NOMO-1 (cell line): ENCODE measurements around the gene LRRC8B.
"Not testable (repeated sequence)": the region's sequence is repeated elsewhere in the genome, so short reads cannot be mapped to it uniquely, and the experiment has no call there.

ENCODE experiments used
- DNase-seq, 2 experiments: peaks; one replicate each; lab custom pipeline; 2025; ENCODE audit not compliant: unreplicated experiment in 2 of 2; lab: John Stamatoyannopoulos, UW

LRRC8B gene

DNA sequence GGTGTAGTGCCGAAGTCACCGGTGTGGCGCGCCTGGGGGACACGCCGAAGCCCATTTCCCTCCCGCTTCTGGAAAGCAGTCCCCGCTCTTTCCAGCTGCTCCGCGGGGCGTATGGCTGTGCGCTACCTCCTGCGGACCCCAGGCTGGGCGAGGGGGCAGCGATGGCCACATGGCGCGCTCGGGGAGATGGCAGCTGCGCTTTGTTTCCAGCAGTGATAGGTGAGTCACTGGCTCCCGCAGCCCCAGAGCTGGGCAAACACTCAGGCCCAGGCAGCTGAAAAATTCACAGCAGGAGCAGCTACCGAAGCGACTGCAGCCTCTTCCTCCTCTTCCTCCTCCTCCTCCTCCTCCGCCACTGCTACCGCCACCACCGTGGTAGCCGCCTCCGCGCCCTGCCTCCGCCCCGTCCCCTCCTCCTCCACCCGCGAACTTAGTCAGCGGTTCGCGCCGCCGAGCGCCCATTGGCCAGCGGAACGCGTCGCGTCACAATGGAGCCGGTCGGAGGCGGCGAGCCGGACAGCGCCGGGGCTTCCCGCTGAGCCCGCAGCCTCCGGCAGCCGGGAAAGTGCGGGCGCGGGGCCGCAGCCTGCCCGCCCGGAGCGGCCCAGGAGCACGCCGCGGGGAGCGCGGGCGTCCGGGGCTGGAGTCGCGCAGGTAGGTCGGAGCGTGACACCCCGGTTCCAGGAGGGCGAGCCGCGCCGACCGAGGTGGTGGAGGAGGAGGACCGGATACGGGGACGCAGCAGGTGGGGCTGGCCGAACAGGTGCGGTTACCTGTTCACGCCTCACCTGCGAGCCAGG, at the start of gene LRRC8B:
Gene LRRC8B, plus strand, starts transcription at position 461 of the 800 bp plus-strand sequence. CDS start 57,822 bp downstream, outside the sequence.
- DNase-seq: peak; percentile 72 to 91

DNA sequence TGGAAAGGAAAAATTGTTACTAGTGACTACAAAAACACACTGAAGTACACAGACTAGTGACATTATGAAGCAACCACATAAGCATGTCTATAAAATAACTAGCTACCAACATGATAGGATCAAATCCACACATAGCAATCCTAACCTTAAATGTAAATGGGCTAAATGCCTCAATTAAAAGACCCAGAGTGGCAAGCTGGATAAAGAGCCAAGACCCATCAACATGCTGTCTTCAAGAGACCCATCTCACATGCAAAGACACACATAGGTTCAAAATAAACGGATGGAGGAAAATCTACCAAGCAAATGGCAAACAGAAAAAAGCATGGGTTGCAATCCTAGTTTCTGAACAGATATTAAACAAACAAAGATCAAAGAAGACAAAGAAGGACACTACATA, 49.4 kb upstream of the LRRC8B start:
- DNase-seq: no peak

DNA sequence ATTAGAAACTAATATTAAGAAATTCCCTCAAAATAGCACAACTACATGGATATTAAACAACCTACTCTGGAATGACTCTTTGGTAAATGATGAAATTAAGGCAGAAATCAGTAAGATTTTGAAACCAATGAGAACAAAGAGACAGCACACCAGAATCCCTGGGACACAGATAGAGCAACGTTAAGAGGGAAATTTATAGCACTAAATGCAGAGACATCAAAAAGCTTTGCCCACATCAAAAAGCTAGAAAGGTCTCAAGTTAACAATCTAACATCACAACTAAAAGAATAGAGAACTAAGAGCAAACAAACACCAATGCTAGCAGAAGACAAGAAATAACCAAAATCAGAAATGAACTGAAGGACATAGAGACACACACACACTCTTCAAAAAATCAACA, 48.6 kb upstream of the LRRC8B start:
- no peak for DNase-seq

DNA sequence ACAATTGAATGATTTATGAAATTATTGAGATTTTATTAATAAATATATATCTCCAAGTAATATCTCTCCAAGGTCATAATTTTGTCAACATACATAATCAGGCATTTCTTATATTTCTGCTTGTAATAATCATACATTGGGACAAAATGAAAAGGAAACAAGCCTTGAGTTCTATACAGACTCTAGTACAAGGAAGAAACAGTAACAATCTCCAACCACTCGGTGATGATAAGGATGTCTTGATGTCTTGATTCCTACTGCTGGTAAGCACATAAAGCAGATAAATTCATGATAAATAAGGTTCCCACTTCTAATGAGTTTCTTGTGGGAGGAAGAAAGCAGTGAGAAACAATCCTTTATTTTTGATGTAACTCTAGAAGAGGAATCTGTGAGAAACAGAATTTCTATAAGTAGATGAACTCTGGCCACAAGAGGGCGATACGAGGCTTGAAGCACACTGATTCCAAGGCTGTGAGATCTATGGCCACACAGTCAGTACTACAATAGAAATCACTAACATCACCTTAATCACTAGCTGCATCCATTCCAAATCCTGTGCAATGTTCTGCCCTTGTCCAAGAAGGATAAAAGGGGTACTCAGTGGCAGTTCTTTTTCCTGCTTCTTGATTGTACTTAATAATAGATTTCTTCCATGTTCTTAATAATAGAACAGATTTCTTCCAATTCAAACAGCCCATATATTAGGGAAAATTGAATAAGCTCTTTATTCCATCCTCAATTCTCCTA, 41.4 kb upstream of the LRRC8B start:
- DNase-seq: peak; percentile 37 to 90

DNA sequence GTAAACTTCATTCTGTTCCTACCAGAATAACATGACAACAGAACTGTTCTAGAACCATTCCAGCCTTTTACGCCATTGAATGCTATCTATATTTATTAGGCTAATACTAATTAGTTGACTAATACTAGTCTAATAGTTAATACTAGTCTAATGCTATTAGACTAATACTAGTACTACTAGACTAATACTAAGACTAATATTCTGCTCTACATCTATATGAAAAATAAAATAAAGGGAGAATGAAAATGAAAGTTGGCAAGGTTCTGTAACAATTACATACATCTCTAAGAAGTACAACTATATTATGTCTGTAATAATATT, 40.9 kb upstream of the LRRC8B start:
- no peak for DNase-seq

DNA sequence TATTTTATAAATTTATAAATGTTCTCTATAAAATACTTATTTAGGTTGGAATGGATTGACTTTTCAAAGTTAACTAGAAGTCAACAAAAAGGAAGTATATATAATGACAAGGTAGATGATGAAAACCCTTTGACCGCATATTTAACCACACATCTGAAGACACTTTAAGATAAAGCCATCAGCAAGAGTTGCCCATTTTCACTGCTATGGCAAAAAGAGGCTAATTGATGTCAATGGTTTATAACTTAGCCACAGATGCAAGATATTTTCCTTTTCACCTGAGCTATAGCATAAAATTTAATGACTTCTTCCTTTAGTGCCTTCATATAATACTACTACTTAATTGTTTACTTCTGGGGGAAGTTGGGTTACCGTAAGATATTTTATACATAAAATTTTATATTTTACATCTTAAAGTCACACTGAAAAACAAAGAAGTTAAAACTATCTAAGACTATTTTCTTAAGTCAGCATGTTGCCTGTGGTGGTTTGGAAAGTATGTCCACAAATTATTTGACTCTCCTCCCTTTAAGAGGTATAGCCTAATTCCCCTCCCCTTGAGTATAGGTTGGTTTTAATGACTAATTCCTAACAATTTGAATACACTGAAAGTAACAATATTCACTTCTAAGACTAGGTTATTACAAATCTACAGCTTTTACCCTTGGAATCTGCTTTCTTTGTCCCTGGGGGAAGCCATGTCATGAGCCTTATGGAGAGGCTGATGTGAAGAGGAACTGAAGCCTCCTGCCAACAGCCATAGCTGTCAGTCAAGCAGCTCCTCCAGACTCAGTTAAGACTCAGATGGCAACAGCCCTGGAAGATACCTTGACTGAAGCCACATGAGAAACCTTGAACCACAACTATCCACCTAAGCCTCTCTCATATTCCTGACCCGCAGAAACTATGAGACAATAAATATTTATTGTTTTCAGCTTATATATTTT, 40.3 kb upstream of the LRRC8B start:
- peak; percentile 46 to 87 for DNase-seq

DNA sequence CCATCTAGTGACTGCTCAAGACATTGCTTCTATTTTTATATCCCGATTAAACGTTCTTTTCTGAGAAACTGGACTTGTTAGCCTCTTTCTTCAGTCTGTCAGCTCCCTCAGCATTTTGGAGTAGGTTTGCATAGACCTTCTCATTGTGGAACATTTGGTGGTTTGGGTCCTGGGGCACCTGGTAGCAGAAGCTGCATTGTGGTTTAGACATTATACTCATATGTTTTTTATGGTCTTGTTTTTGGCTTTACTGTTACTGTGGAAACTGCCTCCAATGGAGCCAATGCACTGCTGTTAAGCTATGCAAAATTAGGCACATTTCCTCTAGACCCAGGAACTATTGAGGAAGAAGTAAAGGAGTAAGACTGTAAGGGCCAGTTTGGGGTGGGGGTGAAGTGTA, 36.7 kb upstream of the LRRC8B start:
- peak in 1 of 2 experiments; percentile 19 for DNase-seq

DNA sequence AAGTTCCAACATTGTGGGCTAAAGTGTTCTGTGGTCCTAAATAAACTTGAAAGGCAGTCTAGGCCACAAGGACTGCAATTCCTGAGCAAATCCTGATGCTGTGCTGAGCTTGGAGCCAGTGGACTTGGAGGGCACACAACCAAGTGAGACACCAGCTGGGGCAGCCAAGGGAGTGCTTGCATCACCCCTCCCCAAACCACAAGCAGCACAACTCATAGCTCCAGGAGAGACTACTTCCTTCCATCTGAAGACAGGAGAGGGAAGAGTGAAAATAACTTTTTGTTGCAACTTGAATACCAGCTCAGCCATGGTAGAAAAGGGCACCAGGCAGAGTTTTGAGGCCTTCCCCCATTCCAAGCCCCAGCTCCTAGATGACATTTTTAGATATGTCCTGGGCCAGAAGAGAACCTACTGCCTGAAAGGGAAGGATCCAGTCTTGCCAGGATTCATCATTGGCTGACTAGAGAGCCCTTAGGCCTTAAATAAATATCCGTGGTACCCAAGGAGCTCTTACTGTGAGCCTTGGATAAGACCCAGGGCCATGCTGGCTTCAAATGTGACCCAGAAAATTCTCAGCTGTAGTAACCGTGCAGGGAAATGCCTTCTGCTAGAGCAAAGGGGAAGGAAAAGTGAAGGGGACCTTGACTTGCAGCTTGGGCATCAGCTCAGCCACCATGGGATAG, 35.4 kb upstream of the LRRC8B start:
- DNase-seq: peak; percentile 81 to 88

DNA sequence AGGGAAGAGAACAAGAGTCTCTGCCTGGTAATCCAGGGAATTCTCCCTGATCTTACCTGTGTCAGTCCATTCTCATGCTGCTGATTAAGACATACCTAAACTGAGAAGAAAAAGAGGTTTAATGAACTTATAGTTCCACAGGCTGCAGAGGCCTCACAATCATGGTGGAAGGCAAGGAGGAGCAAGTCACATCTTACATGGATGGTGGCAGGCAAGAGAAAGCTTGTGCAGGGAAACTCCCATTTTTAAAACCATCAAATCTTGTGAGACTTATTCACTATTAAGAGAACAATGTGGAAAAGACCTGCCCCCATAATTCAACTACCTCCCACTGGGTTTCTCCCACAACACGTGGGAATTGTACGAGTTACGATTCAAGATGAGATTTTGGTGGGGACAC, 34.2 kb upstream of the LRRC8B start:
- no peak for DNase-seq

DNA sequence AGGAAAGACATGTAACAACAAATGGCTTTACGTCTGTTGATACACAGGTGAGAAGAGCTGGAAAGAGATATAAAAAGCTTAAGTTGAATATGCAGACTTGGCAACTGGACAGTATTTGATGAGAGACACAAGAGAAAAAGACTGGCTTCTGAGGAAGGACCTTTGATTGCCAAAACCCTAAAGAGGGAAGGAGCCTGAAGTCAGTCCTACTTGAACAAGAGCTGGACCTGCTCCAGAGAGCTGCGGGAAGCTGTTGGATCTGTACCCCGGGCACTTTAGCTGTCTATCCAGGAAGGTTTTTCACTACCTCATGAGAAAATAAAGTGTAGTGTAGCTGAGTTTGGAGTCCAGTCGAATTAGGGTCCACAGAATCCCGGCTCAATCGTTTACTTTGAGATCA, 25.3 kb upstream of the LRRC8B start:
- no peak for DNase-seq

DNA sequence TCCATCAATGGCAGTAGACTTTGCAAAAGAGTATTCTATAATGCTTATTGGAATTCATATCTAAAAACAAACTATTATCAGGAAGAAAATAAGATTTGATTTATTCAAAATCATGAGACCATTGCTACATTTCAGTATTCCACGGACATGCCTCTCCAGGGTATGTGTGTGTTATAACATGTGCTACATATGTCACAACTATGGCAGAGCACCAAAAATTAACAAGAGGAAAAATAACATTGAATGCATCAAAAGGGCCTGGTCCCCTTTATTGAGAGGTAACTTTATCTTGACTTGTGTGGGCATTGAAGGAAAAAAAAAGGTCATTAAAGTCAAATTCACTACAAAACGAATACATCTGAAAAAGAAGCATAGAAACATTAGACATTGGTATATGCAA, 22.6 kb upstream of the LRRC8B start:
- DNase-seq: no peak

DNA sequence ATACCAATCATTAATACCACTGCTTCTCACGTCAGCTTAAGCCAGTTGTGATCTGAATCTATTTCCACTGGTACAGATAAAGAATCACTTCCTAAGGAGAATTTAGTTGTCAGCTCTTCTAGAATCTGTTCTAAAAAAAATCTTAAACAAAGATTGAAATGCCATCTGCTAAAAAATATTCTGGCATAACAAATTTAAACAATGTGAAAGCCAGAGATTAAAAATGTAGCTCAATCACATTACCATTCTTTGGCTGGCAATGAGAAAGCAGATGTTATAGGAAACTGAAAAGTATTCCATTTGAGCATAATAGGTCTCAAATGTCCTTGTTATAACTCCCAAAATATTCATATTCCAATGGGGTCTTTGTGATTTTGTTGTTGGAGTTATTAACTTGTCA, 21.7 kb upstream of the LRRC8B start:
- no peak for DNase-seq

DNA sequence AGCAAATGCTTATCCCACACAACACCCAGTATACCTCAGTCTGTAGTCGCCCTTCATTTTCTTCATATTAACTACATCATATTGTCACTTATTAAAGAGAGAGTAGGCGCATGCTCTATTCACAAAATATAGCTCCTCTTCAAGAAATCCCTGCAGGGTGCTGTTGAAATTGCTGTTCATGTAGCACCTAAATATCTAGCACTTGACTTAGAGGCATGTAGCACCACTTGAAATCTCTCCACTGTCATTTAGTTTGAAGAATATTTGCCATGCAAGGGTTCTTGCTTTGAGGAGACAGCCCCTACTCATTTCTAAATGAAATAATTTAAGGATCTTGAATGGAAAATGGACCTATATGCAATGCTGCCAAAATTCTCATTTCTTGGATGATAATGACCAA, 20.9 kb upstream of the LRRC8B start:
- no peak for DNase-seq

DNA sequence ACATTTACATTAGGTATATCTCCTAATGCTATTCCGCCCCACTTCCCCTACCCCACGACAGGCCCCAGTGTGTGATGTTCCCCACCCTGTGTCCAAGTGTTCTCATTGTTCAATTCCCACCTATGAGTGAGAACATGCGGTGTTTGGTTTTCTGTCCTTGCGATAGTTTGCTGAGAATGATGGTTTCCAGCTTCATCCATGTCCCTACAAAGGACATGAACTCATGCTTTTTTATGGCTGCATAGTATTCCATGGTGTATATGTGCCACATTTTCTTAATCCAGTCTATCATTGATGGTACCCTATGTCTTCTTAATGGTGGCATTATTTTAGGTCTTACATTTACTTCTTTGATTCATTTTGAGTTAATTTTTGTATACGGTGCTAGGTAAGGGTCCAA, 14.6 kb upstream of the LRRC8B start:
- not testable (repeated sequence) for DNase-seq

DNA sequence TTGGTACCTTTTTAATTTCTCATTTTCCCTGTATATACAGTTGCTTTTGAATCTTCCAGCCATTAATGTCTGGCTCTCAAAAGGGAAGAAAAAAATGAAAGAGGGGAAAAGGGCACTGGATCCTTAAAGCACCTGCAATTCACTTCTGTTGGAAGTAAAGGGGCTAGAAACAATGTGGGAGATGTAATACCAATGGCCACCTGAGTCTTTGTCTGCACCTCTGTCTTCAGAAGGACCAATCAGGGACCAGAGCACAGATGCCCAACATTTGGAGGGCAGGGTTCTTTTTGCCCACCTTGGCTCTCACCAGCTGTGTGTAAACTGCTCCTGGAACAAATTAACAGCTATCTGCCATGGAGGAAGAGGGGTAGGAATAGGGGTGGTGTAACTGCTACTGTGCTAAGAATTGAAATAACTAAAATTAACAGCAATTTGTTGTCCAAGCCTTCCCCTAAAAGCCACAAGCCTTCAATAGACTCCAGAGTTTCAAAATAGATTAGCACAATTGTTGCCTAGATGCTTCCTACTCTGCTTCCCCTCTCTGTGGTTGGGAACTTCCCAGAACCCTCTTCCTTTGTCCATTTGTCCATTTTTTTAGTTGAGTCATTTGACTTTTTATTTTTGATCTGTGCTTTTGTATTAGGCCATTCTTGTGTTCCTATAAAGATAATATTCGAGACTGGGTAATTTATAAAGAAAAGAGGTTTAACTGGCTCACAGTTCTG, 11.5 kb upstream of the LRRC8B start:
- no peak for DNase-seq

DNA sequence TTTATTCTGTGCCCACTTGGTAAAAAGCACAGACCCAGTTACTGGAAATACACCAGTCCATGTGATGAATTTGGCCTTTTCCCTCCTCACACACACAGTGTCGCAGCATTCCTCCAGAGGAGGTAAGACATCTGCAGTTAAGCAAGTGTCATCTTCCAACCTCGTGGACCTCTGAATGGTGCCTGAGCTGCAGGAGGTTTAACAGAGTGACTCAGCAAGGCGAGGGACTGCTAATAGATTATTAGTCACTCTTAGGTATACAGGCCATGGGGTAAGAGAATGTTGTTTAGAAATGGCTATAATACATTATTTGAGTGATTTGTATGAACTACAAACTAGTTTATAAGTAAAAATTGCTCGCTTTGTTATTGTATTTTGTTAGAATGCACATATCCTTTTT, 8.6 kb upstream of the LRRC8B start:
- no peak for DNase-seq

DNA sequence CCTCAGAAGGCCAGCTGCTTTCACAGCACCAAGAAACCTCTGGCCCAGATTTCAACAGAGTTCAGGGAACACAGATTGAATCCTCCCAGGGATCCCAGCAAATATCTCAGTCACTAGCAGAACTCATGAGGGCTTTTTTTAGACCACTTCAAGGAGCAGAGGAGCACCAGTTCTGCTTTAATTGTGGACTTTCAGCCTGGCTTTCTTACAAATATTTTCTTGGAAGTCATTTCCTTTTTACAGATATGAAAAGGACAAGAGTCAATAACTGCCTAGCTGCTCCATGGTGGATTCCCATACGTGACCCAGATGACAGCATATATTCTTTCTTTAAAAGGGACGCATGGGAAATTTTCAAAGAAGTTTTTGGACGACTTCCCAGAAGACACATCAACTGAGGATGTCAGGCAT, 6.4 kb upstream of the LRRC8B start:
- DNase-seq: no peak

DNA sequence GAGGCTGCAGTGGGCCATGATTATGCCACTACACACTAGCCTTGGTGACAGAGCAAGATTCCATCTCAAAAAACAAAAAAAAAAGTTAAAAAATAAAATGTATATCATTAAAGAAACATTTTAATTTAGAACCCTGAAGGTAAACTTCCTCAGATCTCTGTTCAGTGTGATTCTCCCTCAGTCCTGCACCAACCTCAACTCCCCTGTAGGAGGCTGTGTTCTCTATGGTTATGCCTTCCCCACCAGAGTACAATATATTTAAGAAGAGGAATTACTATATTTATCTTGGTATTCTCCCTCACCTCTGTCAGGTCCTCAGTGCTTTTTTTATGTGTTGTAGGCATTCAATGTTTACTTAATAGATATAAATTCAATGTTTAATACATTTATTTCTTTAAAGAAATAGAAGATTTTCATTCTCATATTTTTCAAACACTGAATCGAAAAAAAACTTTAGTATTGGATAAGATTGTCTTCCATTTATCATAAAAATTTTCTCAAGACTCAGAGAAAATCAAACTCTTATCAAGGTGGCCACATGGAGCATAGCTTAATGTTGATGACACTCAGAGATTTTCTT, 4.8 kb upstream of the LRRC8B start:
- peak; percentile 39 to 75 for DNase-seq

DNA sequence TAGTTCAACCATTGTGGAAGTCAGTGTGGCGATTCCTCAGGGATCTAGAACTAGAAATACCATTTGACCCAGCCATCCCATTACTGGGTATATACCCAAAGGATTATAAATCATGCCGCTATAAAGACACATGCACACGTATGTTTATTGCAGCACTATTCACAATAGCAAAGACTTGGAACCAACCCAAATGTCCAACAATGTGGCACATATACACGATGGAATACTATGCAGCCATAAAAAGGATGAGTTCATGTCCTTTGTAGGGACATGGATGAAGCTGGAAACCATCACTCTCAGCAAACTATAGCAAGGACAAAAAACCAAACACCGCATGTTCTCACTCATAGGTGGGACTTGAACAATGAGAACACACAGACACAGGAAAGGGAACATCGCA, 2.7 kb upstream of the LRRC8B start:
- DNase-seq: not testable (repeated sequence)
